Medulla oblongata (tissue), 1 donor: ENCODE results near the gene TM7SF3.
A peak's percentile ranks its signal among the peaks of the same experiment; 100 is the strongest.
"Not testable (repeated sequence)": the region's sequence is repeated elsewhere in the genome, so short reads cannot be mapped to it uniquely, and the experiment has no call there.

ENCODE experiments used
- DNase-seq: peaks from one replicate; pipeline ENCODE4 v3.0.0-alpha.2; 2015; ENCODE audit errors: extremely low spot score

Gene TM7SF3

GRCh38 chr12:27014085-27014858 is at the start of gene TM7SF3:
TM7SF3 (minus strand) TSS chr12:27014384; CDS start chr12:27014168, 216 bp downstream.
- peak; percentile 95 for DNase-seq

GRCh38 chr12:27063250-27063851 is 49.2 kb upstream of the TM7SF3 start:
- no peak for DNase-seq

GRCh38 chr12:27061317-27061716 is 47.1 kb upstream of the TM7SF3 start:
- no peak for DNase-seq

GRCh38 chr12:27060740-27061139 is 46.6 kb upstream of the TM7SF3 start:
- no peak for DNase-seq

- DNase-seq: no peak
These were observed 43.4 kb upstream of the TM7SF3 start for GRCh38 chr12:27057543-27057942.

GRCh38 chr12:27055966-27056365 is 41.8 kb upstream of the TM7SF3 start:
- DNase-seq: no peak

- no peak for DNase-seq
These were observed 38.6 kb upstream of the TM7SF3 start for GRCh38 chr12:27052742-27053141.

- no peak for DNase-seq
These were observed 38.0 kb upstream of the TM7SF3 start for GRCh38 chr12:27052176-27052575.

GRCh38 chr12:27048822-27049752 is 34.9 kb upstream of the TM7SF3 start:
- DNase-seq: no peak

GRCh38 chr12:27042018-27042417 is 27.8 kb upstream of the TM7SF3 start:
- not testable (repeated sequence) for DNase-seq

GRCh38 chr12:27040637-27041036 is 26.5 kb upstream of the TM7SF3 start:
- not testable (repeated sequence) for DNase-seq

GRCh38 chr12:27034607-27035293 is 20.6 kb upstream of the TM7SF3 start:
- no peak for DNase-seq

GRCh38 chr12:27032679-27033078 is 18.5 kb upstream of the TM7SF3 start:
- DNase-seq: no peak

GRCh38 chr12:27031531-27031930 is 17.3 kb upstream of the TM7SF3 start:
- no peak for DNase-seq

- no peak for DNase-seq
These were observed 12.1 kb upstream of the TM7SF3 start for GRCh38 chr12:27026257-27026656.

GRCh38 chr12:27025116-27025515 is 10.9 kb upstream of the TM7SF3 start:
- no peak for DNase-seq

GRCh38 chr12:27024291-27024690 is 10.1 kb upstream of the TM7SF3 start:
- no peak for DNase-seq

GRCh38 chr12:27020761-27021160 is 6.6 kb upstream of the TM7SF3 start:
- DNase-seq: no peak

GRCh38 chr12:27018037-27018436 is 3.9 kb upstream of the TM7SF3 start:
- no peak for DNase-seq

GRCh38 chr12:27017163-27017823 is 3.1 kb upstream of the TM7SF3 start:
- not testable (repeated sequence) for DNase-seq

- no peak for DNase-seq
These were observed 1.5 kb upstream of the TM7SF3 start for GRCh38 chr12:27015730-27016076.
